ENCODE measurements around the gene ARFIP2. TPM values are rescaled to one million over a fixed set of nuclear protein-coding genes. Genes with fewer than 3 reads are reported as not detected.

Gene ARFIP2
- total and polyA plus RNA-seq, 2 of the 8 experiments (the other 6 are each of a cell fraction or from before 2014, with no cell fraction given), result 48.3 to 48.7 TPM

- H3K18ac ChIP-seq (ENCODE audit: extremely low read depth, low read length), result no peak overlapping the region
- no peak overlapping the region for H4K8ac ChIP-seq (ENCODE audit: extremely low read depth, insufficient read depth, low read length)
- no peak overlapping the region for H2BK12ac ChIP-seq (ENCODE audit: low read depth, low read length)
- FAIRE-seq (no peak), DNase-seq (ENCODE audit: low read depth in 1 of 2, low spot score in 2 of 2) (no peak)
- H3K23ac ChIP-seq (ENCODE audit: insufficient read length), result no peak overlapping the region
- H4K5ac ChIP-seq (ENCODE audit: insufficient read length, low read depth, low read length), result no peak overlapping the region
- no peak overlapping the region for H3K4ac ChIP-seq (replicated peaks; ENCODE audit: insufficient read length, low read depth, low read length)
- H3K4me1 ChIP-seq (replicated peaks in 1 of 4; ENCODE audit: control insufficient read depth in 3 of 4, insufficient read depth in 4 of 4, low read length in 3 of 4), result peaks cover 0 to 2% (median under 1%) of the 10 kb centered on the region in 4 experiments; a peak in 4 of 7 replicates
- no peak overlapping the region for H3K27ac ChIP-seq (ENCODE audit: low read depth, low read length)
- peaks cover 0 to 3% (median 0%) of the 10 kb centered on the region in 4 experiments; a peak in 4 of 8 replicates for H3K36me3 ChIP-seq (ENCODE audit: control insufficient read depth in 2 of 4, insufficient read depth in 4 of 4, low read length in 3 of 4)
- ChIA-PET CTCF (ENCODE audit: partially characterized antibody) (interaction anchor here (1.2 kb wide), 1 partner anchor 21 kb away, joined by 3 read pairs; the partner anchor contains the start of genes ARFIP2 and TIMM10B), POLR2A (ENCODE audit: partially characterized antibody) (interaction anchor here (2.5 kb wide), 1 partner anchor 13 kb away, joined by 8 read pairs; no protein-coding TSS in a partner anchor)
- H2BK20ac ChIP-seq (ENCODE audit: low read length), result no peak overlapping the region
- H3K14ac ChIP-seq (ENCODE audit: insufficient read length), result no peak overlapping the region
- no peaks in the 10 kb centered on the region for H4K20me1 ChIP-seq (replicated peaks in 1 of 2; ENCODE audit: control insufficient read depth in 1 of 2, insufficient read depth in 2 of 2, low read length in 2 of 2)
- no peak overlapping the region for H2BK15ac ChIP-seq (ENCODE audit: low read length)
- no peaks in the 10 kb centered on the region for H3K9me3 ChIP-seq (ENCODE audit: insufficient read depth in 2 of 2, low read depth in 1 of 2, low read length in 1 of 2)
- no peaks in the 10 kb centered on the region for H3K27me3 ChIP-seq (replicated peaks in 1 of 4; ENCODE audit: control insufficient read depth in 3 of 4, extremely low read depth in 1 of 4, insufficient read depth in 3 of 4, low read length in 3 of 4)
- no peak overlapping the region for H3K9ac ChIP-seq (replicated peaks in 1 of 4; ENCODE audit: extremely low read depth in 1 of 4, low read depth in 3 of 4, low read length in 3 of 4)
- no peak overlapping the region for H3K56ac ChIP-seq (replicated peaks; ENCODE audit: insufficient read length, low read depth, low read length)
- WGBS, 2 experiments (ENCODE audit: extremely low coverage in 1 of 2, insufficient coverage in 1 of 2, insufficient read length in 1 of 2, insufficient replicate concordance in 2 of 2, low coverage in 1 of 2, low lambda C conversion rate in 2 of 2, missing lambda C conversion rate in 1 of 2), result 86% methylated on average over 3 of the region's 3 CpGs; no CpG with 5 or more reads in 1 of the 2 experiments
- peaks cover under 1% of the 10 kb centered on the region; the same call in 1 of the 2 replicates for H3K23me2 ChIP-seq (ENCODE audit: low read depth, low read length)
- H3K4me3 ChIP-seq (ENCODE audit: extremely low read depth in 1 of 4, insufficient read depth in 2 of 4, low read depth in 3 of 4, low read length in 4 of 4), result no peak overlapping the region
- no peak overlapping the region for H2AFZ ChIP-seq (ENCODE audit: low read length)
- no peak overlapping the region for H2BK120ac ChIP-seq (replicated peaks; ENCODE audit: low read depth, low read length)
- H3K79me2 ChIP-seq (ENCODE audit: control insufficient read depth in 1 of 2, insufficient read depth in 2 of 2, low read length in 2 of 2), result no peaks in the 10 kb centered on the region
- H3K79me1 ChIP-seq (ENCODE audit: low read depth, low read length), result no peaks in the 10 kb centered on the region
- H4K91ac ChIP-seq (replicated peaks; ENCODE audit: insufficient read length, low read length), result no peak overlapping the region
- H2BK5ac ChIP-seq (ENCODE audit: low read depth, low read length), result no peak overlapping the region
- H3K4me2 ChIP-seq (ENCODE audit: insufficient read depth in 1 of 2, low read depth in 2 of 2, low read length in 2 of 2), result no peak overlapping the region
- no peak overlapping the region for H2AK5ac ChIP-seq (ENCODE audit: low read depth, low read length)
- no peak for TF ChIP-seq SIRT6 (IDR thresholded peaks at IDR 0.05; ENCODE audit: low read length)
- TF ChIP-seq TAF7 (optimal IDR thresholded peaks at IDR 0.05; ENCODE audit: borderline replicate concordance, low read depth, low read length), result no peak
- no peak for TF ChIP-seq POU5F1 (IDR thresholded peaks at IDR 0.05; ENCODE audit: low read depth, low read length)
- TF ChIP-seq HDAC2 (IDR thresholded peaks at IDR 0.05; ENCODE audit: borderline replicate concordance in 1 of 2, low read depth in 2 of 2, low read length in 2 of 2), result no peak
- no peak for TF ChIP-seq GABPA (IDR thresholded peaks at IDR 0.05; ENCODE audit: borderline replicate concordance, insufficient read depth, low read length)
- TF ChIP-seq KDM4A (IDR thresholded peaks at IDR 0.05; ENCODE audit: low read depth, low read length, severe bottlenecking), result no peak
- no peak for TF ChIP-seq JUND (IDR thresholded peaks at IDR 0.05; ENCODE audit: low read length)
- TF ChIP-seq CHD1 (IDR thresholded peaks at IDR 0.05; ENCODE audit: low read depth, low read length), result no peak
- TF ChIP-seq HDAC6 (IDR thresholded peaks at IDR 0.05; ENCODE audit: low read depth, low read length), result no peak
- TF ChIP-seq BRCA1 (IDR thresholded peaks at IDR 0.05; ENCODE audit: low read depth, low read length), result no peak
- no peak for TF ChIP-seq ATF2 (IDR thresholded peaks at IDR 0.05; ENCODE audit: low read length)
Observed at GRCh38 chr11:6502382-6502781, 21.3 kb upstream of the ARFIP2 start.
